ENCODE data around the gene PPP5C. TPM values are rescaled to one million over a fixed set of nuclear protein-coding genes. Genes with fewer than 3 reads are reported as not detected.
A peak's percentile ranks its signal among the peaks of the same experiment; 100 is the strongest.
"Not testable (repeated sequence)": the region's sequence is repeated elsewhere in the genome, so short reads cannot be mapped to it uniquely, and the experiment has no call there.

Gene PPP5C
- total RNA-seq, 1 donor from 2014 or later, result 66.2 TPM

GRCh38 chr19:46386996-46387712, 40.3 kb downstream of the PPP5C start:
- DNase-seq (ENCODE audit: low spot score), result no peak

GRCh38 chr19:46387713-46388130, 40.8 kb downstream of the PPP5C start:
- no peak for DNase-seq (ENCODE audit: low spot score)

GRCh38 chr19:46388311-46389095, 41.6 kb downstream of the PPP5C start:
- DNase-seq (ENCODE audit: low spot score), result no peak

- no peak for DNase-seq (ENCODE audit: low spot score)
Measured at GRCh38 chr19:46390121-46390858, 43.4 kb downstream of the PPP5C start.

- no peak for DNase-seq (ENCODE audit: low spot score)
Measured at GRCh38 chr19:46390866-46391265, 44.0 kb downstream of the PPP5C start.

GRCh38 chr19:46391296-46392251, 44.7 kb downstream of the PPP5C start:
- no peak for DNase-seq (ENCODE audit: low spot score)

- DNase-seq (ENCODE audit: low spot score), result no peak
Measured at GRCh38 chr19:46392252-46392801, 45.4 kb downstream of the PPP5C start.

GRCh38 chr19:46392837-46393236, 46.0 kb downstream of the PPP5C start:
- DNase-seq (ENCODE audit: low spot score), result no peak

- DNase-seq (ENCODE audit: low spot score), result no peak
Measured at GRCh38 chr19:46393456-46394401, 46.8 kb downstream of the PPP5C start.

GRCh38 chr19:46394402-46394797, 47.5 kb downstream of the PPP5C start:
- DNase-seq (ENCODE audit: low spot score), result no peak

- DNase-seq (ENCODE audit: low spot score), result not testable (repeated sequence)
Measured at GRCh38 chr19:46397801-46398479, 51.1 kb downstream of the PPP5C start.

GRCh38 chr19:46402725-46403124, 55.8 kb downstream of the PPP5C start:
- DNase-seq (ENCODE audit: low spot score), result no peak

GRCh38 chr19:46404055-46404752, 57.3 kb downstream of the PPP5C start:
- DNase-seq (ENCODE audit: low spot score), result peak; percentile 64

GRCh38 chr19:46404753-46405468, 58.0 kb downstream of the PPP5C start:
- no peak for DNase-seq (ENCODE audit: low spot score)

GRCh38 chr19:46406976-46407375, 60.1 kb downstream of the PPP5C start:
- no peak for DNase-seq (ENCODE audit: low spot score)

- no peak for DNase-seq (ENCODE audit: low spot score)
Measured at GRCh38 chr19:46407856-46408663, 61.2 kb downstream of the PPP5C start.

GRCh38 chr19:46408664-46409039, 61.8 kb downstream of the PPP5C start:
- DNase-seq (ENCODE audit: low spot score), result peak; percentile 53
